Right atrium auricular region (tissue), 2 donors: ENCODE results near the gene CTSH. TPM values are rescaled to one million over a fixed set of nuclear protein-coding genes. Genes with fewer than 3 reads are reported as not detected.
"Not testable (repeated sequence)": the region's sequence is repeated elsewhere in the genome, so short reads cannot be mapped to it uniquely, and the experiment has no call there.

Experiments used
- DNase-seq: peaks from one replicate; pipeline ENCODE4 v3.0.0-alpha.2; 2019; ENCODE audit warnings: low spot score
- H3K27ac ChIP-seq, 2 donors: fragments of 200-600 bp; sonication (generic); 1 replicate in 1 of 2; 2 replicates in 1 of 2; pipeline ENCODE4 v1.5.1; 2016 to 2019
- H3K27me3 ChIP-seq, 2 donors: fragments of 200-600 bp; sonication (generic); one replicate each; pipeline versions ENCODE4 v1.5.1 to v1.6.0; 2017 to 2019
- H3K36me3 ChIP-seq: fragments of 200-600 bp; sonication (generic); one replicate; pipeline ENCODE4 v1.5.1; 2016
- H3K4me1 ChIP-seq, 2 donors: fragments of 200-600 bp; sonication (generic); one replicate each; pipeline versions ENCODE4 v1.5.1 to v1.6.0; 2017 to 2019
- H3K4me3 ChIP-seq, 2 donors: fragments of 200-600 bp; sonication (generic); 1 replicate in 1 of 2; 2 replicates in 1 of 2; pipeline ENCODE4 v1.5.1; 2017 to 2019; ENCODE audit warnings: mild to moderate bottlenecking in 1 of 2, moderate library complexity in 1 of 2
- H3K9me3 ChIP-seq, 2 donors: fragments of 200-600 bp; sonication (generic); one replicate each; pipeline ENCODE4 v1.5.1; 2019
- total RNA-seq, 2 donors: library from RNA; depleted of rRNA; stranded (reverse); fragments of >200 nt; gene quantifications; one replicate each; pipeline ENCODE4 v1.1.0, GENCODE V29; 2016
- TF ChIP-seq, protein P1 (sequence below), 2 donors: fragments of 200-600 bp; sonication (generic); IDR thresholded peaks; one replicate each; pipeline ENCODE4 v1.5.1; 2019; ENCODE audit warnings: antibody characterized with exemption in 2 of 2

CTSH gene
- total RNA-seq, 2 donors from 2014 or later = 51.0 to 114 TPM

DNA sequence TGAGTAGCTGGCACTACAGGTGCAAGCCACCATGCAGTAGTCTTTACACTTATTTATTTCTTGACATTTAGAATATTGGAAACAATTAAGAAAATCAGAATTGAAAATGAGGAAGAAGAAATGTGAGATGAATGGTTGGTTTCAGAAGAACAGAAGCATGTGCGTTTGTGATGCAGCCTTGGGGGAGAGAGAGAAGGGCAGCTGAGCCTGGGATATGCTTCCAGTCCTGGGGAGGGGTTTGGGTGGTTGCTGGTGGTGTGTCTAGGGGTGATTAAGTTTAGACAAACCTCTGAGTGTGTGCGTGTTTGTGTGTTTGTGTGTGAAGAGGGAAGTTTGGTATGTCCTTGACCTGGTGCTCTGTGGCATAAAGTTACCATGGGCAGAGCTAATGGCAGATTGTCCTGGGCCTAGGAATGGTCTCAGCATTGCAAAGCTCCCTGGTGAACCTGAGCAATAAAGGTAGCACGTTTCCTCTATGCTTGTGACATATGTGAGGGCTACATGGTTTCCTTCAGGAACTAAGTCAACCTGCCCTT, 35.6 kb downstream of the CTSH start:
- Histone ChIP-seq H3K4me3 (no peak overlapping the region), H3K36me3 (peaks cover 40% of the 10 kb centered on the region), H3K9me3 (no peaks in the 10 kb centered on the region), H3K27me3 (no peaks in the 10 kb centered on the region), H3K27ac (no peak overlapping the region), H3K4me1 (peaks cover 0 to 37% of the 10 kb centered on the region in 2 donors)
- TF ChIP-seq, protein P1, sequence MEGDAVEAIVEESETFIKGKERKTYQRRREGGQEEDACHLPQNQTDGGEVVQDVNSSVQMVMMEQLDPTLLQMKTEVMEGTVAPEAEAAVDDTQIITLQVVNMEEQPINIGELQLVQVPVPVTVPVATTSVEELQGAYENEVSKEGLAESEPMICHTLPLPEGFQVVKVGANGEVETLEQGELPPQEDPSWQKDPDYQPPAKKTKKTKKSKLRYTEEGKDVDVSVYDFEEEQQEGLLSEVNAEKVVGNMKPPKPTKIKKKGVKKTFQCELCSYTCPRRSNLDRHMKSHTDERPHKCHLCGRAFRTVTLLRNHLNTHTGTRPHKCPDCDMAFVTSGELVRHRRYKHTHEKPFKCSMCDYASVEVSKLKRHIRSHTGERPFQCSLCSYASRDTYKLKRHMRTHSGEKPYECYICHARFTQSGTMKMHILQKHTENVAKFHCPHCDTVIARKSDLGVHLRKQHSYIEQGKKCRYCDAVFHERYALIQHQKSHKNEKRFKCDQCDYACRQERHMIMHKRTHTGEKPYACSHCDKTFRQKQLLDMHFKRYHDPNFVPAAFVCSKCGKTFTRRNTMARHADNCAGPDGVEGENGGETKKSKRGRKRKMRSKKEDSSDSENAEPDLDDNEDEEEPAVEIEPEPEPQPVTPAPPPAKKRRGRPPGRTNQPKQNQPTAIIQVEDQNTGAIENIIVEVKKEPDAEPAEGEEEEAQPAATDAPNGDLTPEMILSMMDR (IDR thresholded peaks at IDR 0.05) = no peak
- DNase-seq = no peak

DNA sequence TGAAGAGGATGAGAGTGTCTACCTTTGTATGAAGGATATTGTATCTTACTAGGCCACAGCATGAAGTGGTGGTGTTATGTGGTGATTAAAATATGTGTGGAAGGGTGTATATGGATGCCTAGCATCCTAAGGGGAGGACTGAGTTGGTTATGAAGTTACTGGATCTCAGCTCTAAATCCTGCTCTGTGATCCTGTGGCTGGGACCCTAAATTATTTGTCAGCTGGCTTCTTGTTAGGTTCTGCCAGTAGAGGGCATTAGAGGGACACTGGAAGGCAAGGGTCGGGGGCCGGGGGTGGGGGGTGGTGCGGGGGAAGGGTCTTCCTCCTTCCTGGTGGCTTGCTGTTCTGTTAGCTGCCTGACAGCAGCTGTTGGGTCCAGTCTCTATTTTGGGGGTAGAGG, 37.3 kb downstream of the CTSH start:
- H3K4me1 ChIP-seq = peaks cover 0 to 37% of the 10 kb centered on the region in 2 donors
- H3K27me3 ChIP-seq = no peaks in the 10 kb centered on the region
- H3K9me3 ChIP-seq = no peaks in the 10 kb centered on the region
- no peak overlapping the region for H3K4me3 ChIP-seq
- TF ChIP-seq, protein P1 (IDR thresholded peaks at IDR 0.05) = peak in 1 of 2 donors; percentile 43
- no peak overlapping the region for H3K27ac ChIP-seq
- peaks cover 54% of the 10 kb centered on the region for H3K36me3 ChIP-seq
- DNase-seq = no peak

DNA sequence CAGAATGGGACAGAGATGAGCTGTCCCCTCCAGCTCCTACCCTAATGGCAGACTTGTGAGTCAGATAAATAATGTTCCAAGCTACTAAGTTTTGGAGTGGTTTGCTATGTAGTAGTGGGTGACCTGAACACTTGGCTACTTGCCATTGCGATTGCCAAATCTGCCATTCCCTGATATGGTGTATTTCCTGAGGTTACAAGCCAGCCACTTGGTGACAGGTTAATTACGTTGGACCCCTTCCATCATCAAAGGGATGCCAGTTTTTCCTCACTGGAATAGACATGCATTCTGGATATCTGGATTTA, 38.6 kb downstream of the CTSH start:
- H3K4me1 ChIP-seq = peaks cover 0 to 50% of the 10 kb centered on the region in 2 donors
- no peak overlapping the region for H3K4me3 ChIP-seq
- peaks cover 65% of the 10 kb centered on the region for H3K36me3 ChIP-seq
- TF ChIP-seq, protein P1 (IDR thresholded peaks at IDR 0.05) = no peak
- no peaks in the 10 kb centered on the region for H3K9me3 ChIP-seq
- H3K27me3 ChIP-seq = no peaks in the 10 kb centered on the region
- DNase-seq = peak; percentile 76
- H3K27ac ChIP-seq = no peak overlapping the region

DNA sequence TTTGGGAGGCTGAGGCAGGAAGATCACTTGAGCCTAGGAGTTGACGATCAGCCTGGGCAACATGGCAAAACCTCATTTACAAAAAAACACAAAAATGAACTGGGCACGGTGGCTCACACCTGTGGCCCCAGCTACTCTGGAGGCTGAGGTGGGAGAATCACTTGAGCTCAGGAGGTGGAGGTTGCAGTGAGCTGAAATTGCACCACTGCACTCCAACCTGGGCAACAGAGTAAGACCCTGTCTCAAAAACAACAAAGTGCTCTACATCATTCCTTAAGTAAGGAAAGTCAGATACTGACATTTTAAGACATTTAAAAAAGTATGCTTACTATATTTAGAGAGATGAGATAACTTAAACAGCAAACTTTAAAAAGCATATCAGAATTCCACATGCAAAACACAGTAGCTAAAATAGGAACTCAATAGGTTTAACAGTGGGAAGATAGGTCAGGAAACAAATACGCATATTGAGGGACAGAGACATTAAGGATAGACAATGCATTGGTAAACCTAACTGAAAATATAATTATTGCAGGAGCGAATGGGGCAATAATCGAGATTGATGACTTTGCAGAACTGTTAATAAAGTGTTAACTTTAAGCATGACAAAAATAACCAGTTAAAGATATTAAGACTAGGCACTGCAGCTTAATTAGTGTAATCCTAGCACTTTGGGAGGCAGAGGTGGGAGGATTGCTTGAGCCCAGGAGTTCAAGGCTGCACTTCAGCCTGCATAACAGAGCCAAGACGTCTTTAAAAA, 40.1 kb downstream of the CTSH start:
- H3K4me3 ChIP-seq = no peak overlapping the region

DNA sequence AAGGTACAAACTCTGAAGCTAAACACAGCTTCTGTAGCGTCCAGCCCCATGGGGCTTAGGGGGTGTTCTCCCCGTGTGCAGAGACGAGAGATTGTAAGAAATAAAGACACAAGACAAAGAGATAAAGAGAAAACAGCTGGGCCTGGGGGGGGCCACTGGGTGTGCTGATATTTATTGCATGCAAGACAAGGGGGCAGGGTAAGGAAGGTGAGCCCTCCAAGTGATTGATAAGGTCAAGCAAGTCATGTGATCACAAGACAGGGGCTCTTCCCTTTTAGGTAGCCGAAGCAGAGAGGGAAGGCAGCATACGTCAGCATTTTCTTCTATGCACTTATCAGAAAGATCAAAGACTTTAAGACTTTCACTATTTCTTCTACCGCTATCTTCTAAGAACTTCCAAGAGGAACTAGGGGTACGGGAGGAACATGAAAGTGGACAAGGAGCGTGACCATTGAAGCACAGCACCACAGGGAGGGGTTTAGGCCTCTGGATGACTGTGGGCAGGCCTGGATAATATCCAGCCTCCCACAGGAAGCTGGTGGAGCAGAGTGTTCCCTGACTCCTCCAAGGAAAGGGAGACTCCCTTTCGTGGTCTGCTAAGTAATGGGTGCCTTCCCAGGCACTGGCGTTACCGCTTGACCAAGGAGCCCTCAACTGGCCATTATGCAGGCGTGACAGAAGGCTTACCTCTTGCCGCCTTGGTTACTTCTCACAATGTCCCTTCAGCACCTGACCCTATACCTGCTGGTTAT, 42.4 kb downstream of the CTSH start:
- H3K9me3 ChIP-seq, H3K27me3 ChIP-seq, DNase-seq, H3K4me3 ChIP-seq: not testable (repeated sequence)
- H3K27ac ChIP-seq = peak overlapping the region in 1 of 2 donors; percentile 26
- H3K4me1 ChIP-seq = peaks cover 0 to 44% of the 10 kb centered on the region in 2 donors
- H3K36me3 ChIP-seq = peaks cover 89% of the 10 kb centered on the region

More for the DNA sequence above, 40.1 kb downstream of the CTSH start:
- Histone ChIP-seq H3K9me3 (no peaks in the 10 kb centered on the region), H3K36me3 (peaks cover 79% of the 10 kb centered on the region), H3K27ac (no peak overlapping the region), H3K27me3 (no peaks in the 10 kb centered on the region), H3K4me1 (peaks cover 0 to 48% of the 10 kb centered on the region in 2 donors)
- TF ChIP-seq, protein P1 (IDR thresholded peaks at IDR 0.05) = no peak
- no peak for DNase-seq

DNA sequence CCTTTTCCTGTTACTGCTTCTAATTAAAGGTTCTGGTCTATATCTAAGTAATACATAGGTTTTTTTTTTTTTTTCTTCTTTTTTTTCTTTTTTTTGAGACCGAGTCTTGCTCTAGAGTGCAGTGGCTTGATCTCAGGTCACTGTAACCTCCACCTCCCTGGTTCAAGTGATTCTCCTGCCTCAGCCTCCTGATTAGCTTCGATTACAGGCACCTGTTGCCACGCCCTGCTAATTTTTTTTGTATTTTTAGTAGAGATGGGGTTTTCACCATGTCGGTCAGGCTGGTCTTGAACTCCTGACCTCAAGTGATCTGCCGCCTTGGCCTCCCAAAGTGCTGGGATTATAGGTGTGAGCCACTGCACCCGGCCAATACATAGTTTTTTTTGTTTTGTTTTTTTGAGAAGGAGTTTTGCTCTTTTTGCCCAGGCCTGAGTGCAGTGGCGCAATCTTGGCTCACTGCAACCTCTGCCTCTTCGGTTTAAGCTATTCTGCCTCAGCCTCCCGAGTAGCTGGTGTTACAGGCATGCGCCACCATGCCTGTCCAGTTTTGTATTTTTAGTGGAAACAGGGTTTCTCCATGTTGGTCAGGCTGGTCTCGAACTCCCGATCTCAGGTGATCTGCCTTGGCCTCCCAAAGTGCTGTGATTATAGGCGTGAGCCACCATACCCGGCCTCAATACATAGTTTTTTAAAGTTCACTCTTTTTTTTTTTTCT, 43.9 kb downstream of the CTSH start:
- not testable (repeated sequence) for H3K9me3 ChIP-seq, H3K27me3 ChIP-seq, H3K4me3 ChIP-seq, H3K27ac ChIP-seq, DNase-seq
- Histone ChIP-seq H3K4me1 (peaks cover 0 to 38% of the 10 kb centered on the region in 2 donors), H3K36me3 (peaks cover 89% of the 10 kb centered on the region)
